ENCODE data around the gene KLK7. TPM values are rescaled to one million over a fixed set of nuclear protein-coding genes. Genes with fewer than 3 reads are reported as not detected.

Gene KLK7
- total and polyA plus RNA-seq, 2 of the 4 experiments (the other 2 are of a cell fraction) = not detected

DNA sequence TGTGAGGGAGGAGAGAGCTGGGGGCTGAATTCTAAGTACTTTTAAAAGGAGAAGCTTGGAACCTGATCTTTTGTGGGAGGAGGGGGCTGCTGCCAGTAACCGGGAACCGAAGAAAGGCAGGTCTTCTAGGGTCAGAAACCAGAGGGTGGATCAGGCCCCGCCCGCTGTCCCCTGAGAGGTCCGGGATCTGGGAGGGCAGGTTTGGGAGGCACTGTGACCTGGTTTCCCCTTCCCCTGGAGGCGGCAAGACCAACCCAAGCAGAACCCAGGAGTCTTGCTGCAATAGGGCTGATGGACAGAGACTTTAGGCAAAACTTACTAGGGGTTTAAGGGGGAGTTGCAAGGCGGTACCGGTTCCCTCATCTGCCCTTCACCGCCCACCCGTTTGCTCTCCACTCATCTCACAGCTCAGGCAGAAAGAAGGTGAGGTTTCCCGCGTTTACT, 18.4 kb upstream of the KLK7 start:
- H2BK15ac ChIP-seq (ENCODE audit: low read depth, low read length) = no peak overlapping the region
- DNase-seq (no peak), ATAC-seq (ENCODE audit: low read depth) (no peak)
- H3K79me1 ChIP-seq (ENCODE audit: low read depth in 1 of 2, low read length in 2 of 2) = no peaks in the 10 kb centered on the region
- H3K23ac ChIP-seq (ENCODE audit: low read depth, low read length) = no peak overlapping the region
- no peak overlapping the region for H3K9ac ChIP-seq (ENCODE audit: low read depth, low read length)
- no TSS peak for BruUV-seq (replicated peaks)
- no peaks in the 10 kb centered on the region; the same call in 1 of the 2 replicates for H4K20me1 ChIP-seq (ENCODE audit: insufficient read depth, low read length)
- no peak overlapping the region for H2BK20ac ChIP-seq (ENCODE audit: low read depth, low read length)
- H3K4ac ChIP-seq (ENCODE audit: low read depth, low read length) = no peak overlapping the region
- H2AK9ac ChIP-seq (replicated peaks; ENCODE audit: low read depth, low read length, poor library complexity) = no peak overlapping the region
- dilution Hi-C loops (cut with HindIII; ENCODE audit: low sequenced_read_pairs, unreplicated experiment) = no loop called here
- no peak overlapping the region for H3K14ac ChIP-seq (replicated peaks; ENCODE audit: low read depth, low read length)
- ChIA-PET POLR2A (ENCODE audit: unreplicated experiment) (no interaction called here), CTCF (no interaction called here)
- H3K4me1 ChIP-seq (ENCODE audit: control insufficient read depth, insufficient read depth, low read length) = no peaks in the 10 kb centered on the region
- no peak overlapping the region for H2AFZ ChIP-seq (replicated peaks; ENCODE audit: low read length, poor library complexity)
- no peak overlapping the region for H3K18ac ChIP-seq (ENCODE audit: low read depth, low read length)
- intact Hi-C loops (cut with micrococcal nuclease) = no loop called here
- peaks cover 14% of the 10 kb centered on the region for H3K9me3 ChIP-seq (ENCODE audit: control insufficient read depth, insufficient read depth, low read length)
- no peaks in the 10 kb centered on the region for H3K36me3 ChIP-seq (ENCODE audit: control insufficient read depth, insufficient read depth, low read length)
- H2BK120ac ChIP-seq (ENCODE audit: low read depth, low read length) = no peak overlapping the region
- TF ChIP-seq SMC3 (IDR thresholded peaks at IDR 0.05; ENCODE audit: low read depth, low read length) (no peak), RFX5 (IDR thresholded peaks at IDR 0.05; ENCODE audit: low read depth, low read length) (no peak)
- no peak overlapping the region for H2AK5ac ChIP-seq (ENCODE audit: low read depth, low read length)
- no peaks in the 10 kb centered on the region for H3K27me3 ChIP-seq (ENCODE audit: control insufficient read depth, insufficient read depth, low read length)
- H3K56ac ChIP-seq (ENCODE audit: extremely low read depth, insufficient read depth, low read length) = no peak overlapping the region
- H3K27ac ChIP-seq (ENCODE audit: insufficient read depth, low read length) = no peak overlapping the region
- in situ Hi-C loops (cut with MboI; ENCODE audit: low sequenced_read_pairs) = no loop called here
- no peaks in the 10 kb centered on the region for H3K9me1 ChIP-seq (ENCODE audit: insufficient read depth, low read length)
- H2BK5ac ChIP-seq (ENCODE audit: low read depth, low read length, poor library complexity, severe bottlenecking) = no peak overlapping the region
- no peak overlapping the region for H4K91ac ChIP-seq (ENCODE audit: insufficient read depth, low read depth, low read length)
- H3K4me3 ChIP-seq (ENCODE audit: insufficient read depth, low read depth, low read length) = no peak overlapping the region
- H3K4me2 ChIP-seq (ENCODE audit: low read depth, low read length) = no peak overlapping the region
- no peak overlapping the region for H4K5ac ChIP-seq (ENCODE audit: low read depth, low read length)
- 18% methylated on average over 2 of the region's 12 CpGs; no CpG with 5 or more reads in 1 of the 2 experiments for WGBS, 2 experiments (ENCODE audit: extremely low coverage in 2 of 2, insufficient read length in 1 of 2)
- H4K8ac ChIP-seq (ENCODE audit: low read depth in 2 of 2, low read length in 2 of 2) = no peak overlapping the region
